TTC549 (cell line): ENCODE measurements around the gene GTF2IRD2.
"Not testable (repeated sequence)": the region's sequence is repeated elsewhere in the genome, so short reads cannot be mapped to it uniquely, and the experiment has no call there.

ENCODE experiments used
- FAIRE-seq: peaks from 2 replicates; lab custom pipeline; 2012; peaks lifted over from hg19 to GRCh38; lab: Jason Lieb, UNC

The GTF2IRD2 gene

DNA sequence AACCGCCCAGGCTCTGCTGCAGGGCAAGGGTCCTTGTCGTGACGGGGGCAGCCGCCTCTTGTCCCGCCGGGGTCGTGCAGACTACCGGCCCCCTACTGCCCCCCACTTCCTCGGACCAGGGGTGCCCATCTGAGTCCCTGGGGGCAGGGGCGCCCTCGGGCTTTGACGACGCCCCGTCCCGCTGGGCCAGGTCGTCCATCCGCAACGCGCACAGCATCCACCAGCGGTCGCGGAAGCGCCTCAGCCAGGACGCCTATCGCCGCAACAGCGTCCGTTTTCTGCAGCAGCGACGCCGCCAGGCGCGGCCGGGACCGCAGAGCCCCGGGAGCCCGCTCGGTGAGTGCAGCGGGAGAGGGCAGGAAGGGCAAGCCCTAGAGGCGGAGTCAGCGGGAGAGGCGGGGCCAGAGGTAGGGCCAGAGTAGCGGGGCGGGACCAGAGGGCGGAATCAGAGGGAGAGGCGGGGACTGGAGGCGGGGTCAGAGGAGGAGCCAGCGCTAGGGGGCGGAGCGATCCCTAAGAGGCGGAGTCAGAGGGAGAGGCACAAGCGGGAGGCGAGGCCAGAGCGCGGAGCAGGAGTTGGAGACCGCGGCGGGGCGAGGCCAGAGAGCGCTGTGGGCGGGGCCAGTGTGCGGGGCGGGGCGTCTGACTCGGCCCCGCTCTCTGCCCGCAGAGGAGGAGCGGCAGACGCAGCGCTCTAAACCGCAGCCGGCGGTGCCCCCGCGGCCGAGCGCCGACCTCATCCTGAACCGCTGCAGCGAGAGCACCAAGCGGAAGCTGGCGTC, 62.8 kb downstream of the GTF2IRD2 start:
- FAIRE-seq, result not testable (repeated sequence)

DNA sequence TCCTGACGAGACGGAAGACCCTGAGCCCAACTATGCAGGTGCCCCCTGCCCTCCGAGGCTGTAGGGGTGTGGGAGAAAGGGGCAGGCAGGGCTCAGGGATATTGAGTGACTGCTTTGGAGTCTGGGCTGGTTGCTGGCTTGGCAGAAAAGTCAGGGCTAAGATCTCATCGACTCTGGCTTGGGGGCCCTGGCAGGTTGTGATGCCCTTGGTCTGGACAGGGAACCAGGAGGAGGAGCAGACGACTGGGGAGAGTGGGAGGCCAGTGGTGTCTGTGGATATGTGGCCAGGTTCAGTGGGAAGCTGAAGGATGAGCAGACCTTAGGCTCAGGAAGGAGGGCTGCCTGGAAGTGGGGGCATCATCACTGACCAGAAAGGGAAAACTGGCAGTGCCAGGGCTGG, 67.8 kb downstream of the GTF2IRD2 start:
- not testable (repeated sequence) for FAIRE-seq

DNA sequence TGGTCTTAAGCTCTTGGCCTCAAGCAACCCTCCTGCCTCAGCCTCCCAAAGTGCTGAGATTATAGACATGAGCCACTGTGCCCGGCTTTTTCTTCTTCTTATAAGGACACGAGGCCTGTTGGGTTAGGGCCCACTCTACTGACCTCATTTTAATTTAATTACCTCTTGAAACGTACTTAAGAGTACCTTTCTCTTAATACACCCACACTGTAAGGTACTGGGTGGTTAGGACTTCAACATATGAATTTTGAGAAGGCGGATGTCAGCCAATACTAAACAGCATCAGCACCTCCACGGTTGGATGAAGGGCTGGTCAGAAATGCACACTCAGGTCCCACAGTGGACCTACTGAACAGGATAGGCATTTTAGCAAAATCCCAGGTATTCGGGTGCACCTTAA, 69.7 kb downstream of the GTF2IRD2 start:
- not testable (repeated sequence) for FAIRE-seq

DNA sequence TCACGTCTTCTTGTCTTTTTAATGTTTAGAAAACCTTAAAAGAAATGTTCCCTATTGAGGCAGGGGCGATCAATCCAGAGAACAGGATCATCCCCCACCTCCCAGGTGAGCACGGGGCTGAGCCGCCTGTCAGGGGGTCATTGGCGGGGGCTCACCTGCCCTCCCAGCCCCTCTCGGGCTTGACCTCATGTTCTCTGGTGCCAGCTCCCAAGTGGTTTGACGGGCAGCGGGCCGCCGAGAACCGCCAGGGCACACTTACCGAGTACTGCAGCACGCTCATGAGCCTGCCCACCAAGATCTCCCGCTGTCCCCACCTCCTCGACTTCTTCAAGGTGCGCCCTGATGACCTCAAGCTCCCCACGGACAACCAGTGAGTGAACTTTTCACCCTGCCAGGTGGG, 72.4 kb downstream of the GTF2IRD2 start:
- FAIRE-seq, result not testable (repeated sequence)

DNA sequence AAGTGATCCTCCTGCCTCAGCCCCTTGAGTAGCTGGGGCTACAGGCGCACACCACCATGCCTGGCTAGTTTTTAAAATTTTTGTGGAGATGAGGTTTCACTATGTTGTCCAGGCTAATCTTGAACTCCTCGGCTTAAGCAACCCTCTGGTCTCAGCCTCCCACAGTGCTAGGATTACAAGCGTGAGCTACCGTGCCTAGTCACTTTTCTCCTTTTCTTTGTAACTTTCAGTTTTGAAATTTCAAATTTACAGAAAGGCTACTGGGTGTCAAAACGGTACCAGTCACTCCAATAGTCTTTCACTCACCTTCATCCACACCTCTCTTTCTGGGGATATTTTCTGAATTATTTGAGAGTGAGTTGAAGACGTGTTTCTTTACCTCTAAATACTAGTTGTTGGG, 76.3 kb downstream of the GTF2IRD2 start:
- FAIRE-seq, result not testable (repeated sequence)

- FAIRE-seq, result not testable (repeated sequence)
Measured at GRCh38 chr7:74773760-74774750, 77.3 kb downstream of the GTF2IRD2 start, which contains the start of gene NCF1. Gene NCF1 (plus strand): TSS chr7:74774011. CDS start chr7:74774032, 21 bp downstream.

DNA sequence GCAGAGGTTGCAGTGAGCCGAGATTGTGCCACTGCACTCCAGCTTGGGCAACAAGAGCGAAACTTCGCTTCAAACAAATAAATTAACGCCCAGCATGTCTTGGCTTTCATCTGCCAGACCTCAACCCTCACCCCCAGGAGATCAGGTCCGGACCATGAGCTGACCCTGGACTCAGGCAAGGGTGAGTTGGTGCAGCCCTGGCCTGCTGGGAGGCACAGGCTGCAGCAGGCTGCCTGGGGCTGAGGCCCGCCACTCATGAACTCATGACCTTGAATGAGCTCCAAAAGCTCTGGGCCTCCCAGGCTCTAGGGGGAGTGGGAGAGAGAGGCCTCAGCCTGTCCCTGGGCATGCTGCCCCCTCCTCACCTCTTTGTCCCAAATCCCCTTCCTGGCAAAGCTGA, 79.3 kb downstream of the GTF2IRD2 start:
- FAIRE-seq, result not testable (repeated sequence)

DNA sequence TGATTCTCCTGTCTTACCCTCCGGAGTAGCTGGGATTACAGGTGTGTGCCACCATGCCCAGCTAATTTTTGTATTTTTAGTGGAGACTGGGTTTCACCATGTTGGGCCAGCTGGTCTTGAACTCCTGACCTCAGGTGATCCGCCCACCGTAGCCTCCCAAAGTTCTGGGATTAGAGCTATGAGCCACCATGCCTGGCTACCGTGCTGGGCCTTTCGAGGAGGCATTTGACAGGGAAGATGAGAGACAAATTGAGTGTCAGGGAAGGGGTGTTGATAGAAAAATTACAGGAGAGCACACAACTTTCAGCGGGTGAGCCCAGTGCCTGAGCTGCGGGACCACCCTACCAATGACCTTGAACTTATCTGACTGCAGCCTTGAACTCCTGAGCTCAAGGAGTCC, 81.3 kb downstream of the GTF2IRD2 start:
- FAIRE-seq, result not testable (repeated sequence)

- not testable (repeated sequence) for FAIRE-seq
Measured at GRCh38 chr7:74766991-74767390, 84.4 kb downstream of the GTF2IRD2 start.

- FAIRE-seq, result not testable (repeated sequence)
Measured at GRCh38 chr7:74766509-74766908, 84.9 kb downstream of the GTF2IRD2 start.

DNA sequence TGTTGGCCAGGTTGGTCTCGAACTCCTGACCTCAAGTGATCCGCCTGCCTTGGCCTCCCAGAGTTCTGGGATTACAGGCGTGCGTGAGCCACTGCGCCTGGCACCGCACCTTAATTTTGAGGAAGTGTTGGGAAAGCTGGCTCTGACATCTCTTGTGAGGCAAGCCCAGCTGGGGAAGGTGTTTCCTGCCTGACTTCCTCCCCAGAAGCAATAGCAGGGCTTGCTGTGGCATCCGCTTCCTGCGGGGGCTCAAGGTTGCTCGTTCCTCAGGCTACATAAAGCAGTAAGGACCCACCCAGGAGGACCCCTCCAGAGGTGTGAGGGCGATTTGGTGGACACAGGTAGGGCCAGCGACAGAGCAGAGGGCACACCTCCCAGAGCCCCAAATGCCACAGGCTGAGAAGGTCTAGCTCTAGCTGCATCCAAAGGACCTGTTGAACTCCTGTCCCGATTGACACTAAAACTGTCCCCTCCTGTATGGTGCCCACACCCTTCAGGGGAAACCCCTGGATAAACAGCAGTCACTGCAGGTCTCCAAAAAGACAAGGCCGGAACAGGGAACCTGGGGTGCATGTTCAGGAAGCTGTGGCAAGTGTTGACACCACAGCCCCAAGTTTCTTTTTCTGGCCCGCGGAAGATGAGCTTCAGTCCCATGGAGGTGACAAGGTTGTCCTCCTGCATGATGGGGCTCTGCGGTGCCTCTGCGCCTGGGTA, 86.0 kb downstream of the GTF2IRD2 start:
- FAIRE-seq, result not testable (repeated sequence)

DNA sequence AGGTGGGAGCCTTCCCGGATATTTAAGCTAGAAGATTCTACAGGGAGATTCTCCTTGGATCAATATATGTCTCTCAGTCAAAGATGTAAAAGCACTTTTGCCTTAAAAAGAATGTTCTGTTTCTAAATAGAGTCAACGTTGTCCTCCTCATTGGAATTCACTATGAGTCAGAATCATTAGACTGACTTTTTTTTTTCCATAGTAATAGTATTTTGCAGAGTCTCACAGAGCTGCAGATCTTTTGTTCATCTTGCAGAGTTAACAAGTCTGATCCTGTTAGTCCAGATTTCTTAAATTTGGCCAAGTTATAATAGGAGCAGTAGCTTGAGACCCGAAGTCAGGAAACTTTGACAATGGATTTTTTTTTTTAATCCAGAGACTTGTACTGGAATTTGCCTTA, 92.4 kb downstream of the GTF2IRD2 start:
- FAIRE-seq, result not testable (repeated sequence)

DNA sequence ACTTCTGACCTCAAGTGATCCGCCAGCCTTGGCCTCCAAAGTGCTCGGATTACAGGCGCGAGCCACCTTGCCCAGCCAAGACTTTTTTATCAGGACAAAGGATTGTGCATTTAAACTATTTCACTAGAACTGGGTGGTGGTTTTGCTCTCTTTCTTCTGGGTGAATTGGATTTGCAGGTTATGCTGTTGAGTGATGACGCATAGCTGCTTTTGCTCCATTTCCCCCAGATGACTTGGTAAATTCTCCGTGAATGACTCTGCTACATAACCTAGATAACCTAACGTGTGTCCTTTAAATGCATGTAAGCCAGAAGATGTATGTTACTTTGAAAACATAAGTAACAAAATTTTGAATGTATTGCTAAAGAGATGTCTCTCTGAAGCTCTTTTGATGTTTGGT, 93.1 kb downstream of the GTF2IRD2 start:
- not testable (repeated sequence) for FAIRE-seq

DNA sequence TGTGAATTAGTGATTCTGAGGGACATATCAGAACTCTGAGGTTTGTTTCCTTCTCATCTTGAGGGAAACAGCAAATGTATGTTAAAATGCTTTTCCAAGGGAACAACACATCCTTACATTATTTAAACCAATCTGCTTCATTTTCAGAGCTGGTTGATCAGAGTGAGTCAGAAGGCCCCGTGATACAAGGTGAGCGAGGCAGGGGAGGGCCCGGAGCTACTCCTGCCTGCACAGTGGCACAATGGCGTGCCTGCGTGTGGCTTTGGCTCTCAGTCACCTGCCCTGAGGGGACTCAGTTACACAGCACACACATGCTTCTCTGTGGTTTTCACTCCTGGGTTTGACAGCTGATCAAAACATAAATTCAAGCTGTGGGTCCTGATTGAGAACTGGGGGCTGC, 94.7 kb downstream of the GTF2IRD2 start:
- FAIRE-seq, result not testable (repeated sequence)

GRCh38 chr7:74753921-74754482, 97.4 kb downstream of the GTF2IRD2 start:
- FAIRE-seq, result not testable (repeated sequence)
